Measurements from ENCODE around the gene SCN3B.

SCN3B gene

DNA sequence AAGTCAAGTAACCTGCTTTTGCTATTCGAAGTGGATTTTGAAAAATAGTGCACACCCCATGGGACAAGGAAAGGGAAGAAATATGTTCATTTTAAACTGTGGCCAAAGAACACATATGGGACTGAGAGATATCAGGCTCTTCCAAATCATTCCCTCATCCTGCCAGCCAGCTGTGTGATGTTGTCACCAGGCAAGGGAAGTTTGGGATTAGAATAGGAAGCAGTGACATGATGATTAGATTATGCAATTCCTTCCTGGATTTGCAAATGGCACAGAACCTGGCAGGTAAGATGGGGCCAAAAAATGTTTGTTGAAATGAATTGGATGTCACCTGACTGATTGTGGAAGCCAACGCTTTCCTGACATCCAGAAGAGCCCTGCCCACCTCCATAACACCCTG, 4.9 kb upstream of the SCN3B start:
- DNase-seq (ENCODE audit: low read depth in 2 of 2), result no peak

DNA sequence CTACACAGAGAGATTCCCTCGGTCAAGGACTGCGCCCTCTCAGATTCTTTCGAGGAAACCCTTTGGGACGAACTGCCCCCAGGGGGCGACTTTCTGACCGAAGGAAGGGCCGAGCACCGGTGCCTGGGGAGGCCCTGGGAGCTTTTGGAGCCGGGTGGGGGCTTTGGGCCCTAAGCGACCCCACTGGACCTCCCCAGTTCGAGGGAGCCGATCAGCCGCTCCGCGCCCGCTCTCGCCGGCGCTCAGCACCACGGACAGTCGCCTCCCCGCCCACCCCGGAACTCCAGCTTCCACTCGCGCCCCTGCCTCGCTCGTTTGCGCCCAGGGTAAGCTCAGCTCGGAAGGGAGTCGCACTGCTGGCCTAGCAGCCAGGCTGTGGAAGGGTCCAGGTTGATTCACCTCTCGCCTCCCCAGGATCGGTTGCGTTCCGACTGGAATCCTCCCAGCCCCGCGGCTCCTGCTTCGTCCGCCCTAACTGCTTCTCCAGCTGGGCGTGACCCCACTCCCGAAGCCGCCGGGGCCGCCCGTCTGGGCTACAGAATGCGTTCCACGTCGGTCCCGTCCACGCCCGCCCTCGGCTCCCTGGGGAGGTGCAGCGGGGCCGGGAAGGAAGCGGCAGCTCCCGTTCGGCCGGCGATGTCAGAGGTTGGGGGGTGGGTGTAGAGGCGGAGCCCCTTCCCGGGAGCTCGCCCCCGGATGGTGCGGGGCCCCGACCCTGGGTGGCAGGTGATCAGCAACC, 428 bp downstream of the SCN3B start:
- no peak for DNase-seq (ENCODE audit: low read depth in 2 of 2)

DNA sequence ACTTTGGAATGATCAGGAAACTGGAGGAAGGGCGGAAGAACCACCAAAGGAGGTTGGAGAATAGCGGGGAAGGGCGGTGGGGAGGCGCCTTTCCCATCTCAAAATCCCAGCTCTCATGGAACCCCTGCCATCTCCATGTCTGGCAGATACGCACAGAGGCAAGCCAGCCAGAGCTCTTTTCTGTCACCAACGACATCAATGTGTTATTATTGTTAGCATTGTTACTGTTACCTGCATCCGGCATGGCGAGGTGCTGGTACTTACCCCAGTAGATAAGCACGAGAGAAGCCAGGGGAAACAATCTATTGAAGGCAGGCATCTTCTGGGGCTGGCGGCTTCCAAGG, 969 bp downstream of the SCN3B start:
- no peak for DNase-seq (ENCODE audit: low read depth in 2 of 2)

DNA sequence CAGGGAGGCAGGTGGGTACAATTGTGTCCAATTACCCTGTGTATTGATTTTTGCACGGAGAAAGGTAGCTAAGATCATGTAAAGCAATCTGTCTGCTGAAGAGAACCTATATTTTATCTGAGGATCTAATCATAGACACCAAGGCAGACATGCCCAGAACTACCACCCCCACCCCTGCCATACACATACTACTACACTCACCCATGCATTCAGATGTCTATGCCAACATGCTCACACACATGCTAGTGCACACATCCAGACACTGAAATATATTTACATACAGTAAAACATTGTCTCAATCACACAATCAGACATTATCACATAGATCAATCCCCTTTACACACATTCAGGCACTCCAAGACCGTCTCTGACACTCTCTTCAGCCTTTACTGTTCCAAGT, 1.8 kb downstream of the SCN3B start:
- no peak for DNase-seq (ENCODE audit: low read depth in 2 of 2)

DNA sequence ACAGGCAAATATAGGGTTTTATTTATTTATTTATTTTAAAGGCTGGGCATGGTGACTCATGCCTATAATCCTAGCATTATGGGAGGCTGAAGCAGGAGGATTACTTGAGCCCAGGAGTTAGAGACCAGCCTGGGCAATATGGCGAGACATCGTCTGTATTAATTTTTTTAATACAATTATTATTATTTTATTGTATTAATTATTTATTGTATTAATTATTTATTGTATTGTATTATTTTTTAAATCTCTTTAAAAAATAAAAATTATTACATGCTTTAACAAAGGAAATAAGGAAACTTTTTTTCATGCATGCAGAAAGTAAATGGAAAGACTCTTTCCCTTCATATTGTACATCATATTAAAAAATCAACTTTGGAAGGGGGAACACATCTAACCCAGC, 3.5 kb downstream of the SCN3B start:
- no peak for DNase-seq (ENCODE audit: low read depth in 2 of 2)

DNA sequence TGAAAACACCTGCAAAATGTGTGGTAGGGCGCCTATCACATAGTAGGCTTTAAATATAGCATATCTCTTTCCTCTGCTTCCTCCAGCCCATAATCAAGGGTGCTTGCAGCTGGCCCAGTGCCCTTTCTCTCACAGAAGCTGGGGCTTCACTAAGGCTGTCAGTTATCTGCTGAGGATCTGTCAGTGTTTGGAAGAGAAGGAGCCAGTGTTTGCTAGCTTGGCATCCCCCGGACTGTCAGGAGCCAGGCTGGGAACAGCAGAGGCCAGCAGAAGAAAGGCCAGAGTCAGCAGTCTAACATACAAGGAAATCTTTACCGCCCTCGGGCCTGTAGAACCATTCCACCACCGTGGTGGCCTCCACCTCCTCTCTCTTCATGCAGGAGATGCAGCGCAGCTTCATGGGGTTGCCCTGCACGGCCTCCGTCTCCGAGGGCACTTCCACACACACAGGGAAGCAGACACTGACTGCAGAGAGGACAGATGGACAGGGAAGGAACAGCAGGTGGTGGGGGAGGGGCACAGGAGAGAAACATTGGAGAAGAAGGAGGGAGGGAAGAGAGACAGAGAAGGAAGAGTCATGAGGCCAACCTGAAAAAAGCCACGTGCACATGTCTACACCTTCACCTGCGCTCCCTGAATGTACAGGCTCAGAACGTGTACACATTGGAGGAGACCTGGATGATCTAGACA, 9.0 kb downstream of the SCN3B start:
- no peak for DNase-seq (ENCODE audit: low read depth in 2 of 2)

DNA sequence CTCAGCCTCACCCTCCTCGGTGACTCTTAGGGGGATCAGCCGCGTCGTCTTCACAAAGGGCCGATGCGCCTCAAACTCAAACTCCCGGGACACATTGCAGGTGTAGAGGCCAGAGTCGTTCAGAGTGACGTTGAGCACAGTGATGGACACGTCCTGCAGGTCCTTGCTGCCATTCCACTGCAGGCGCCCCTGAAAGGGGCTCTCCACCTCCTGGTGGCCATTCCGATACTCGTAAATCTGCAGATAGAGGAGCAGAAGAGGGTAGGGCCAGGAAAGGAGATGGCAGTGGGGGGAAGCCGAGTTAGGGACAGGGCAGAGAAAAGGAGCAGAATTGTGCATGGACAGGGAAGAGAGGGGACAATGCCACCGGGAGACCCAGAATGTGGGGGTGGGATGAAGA, 12.0 kb downstream of the SCN3B start:
- no peak for DNase-seq (ENCODE audit: low read depth in 2 of 2)

DNA sequence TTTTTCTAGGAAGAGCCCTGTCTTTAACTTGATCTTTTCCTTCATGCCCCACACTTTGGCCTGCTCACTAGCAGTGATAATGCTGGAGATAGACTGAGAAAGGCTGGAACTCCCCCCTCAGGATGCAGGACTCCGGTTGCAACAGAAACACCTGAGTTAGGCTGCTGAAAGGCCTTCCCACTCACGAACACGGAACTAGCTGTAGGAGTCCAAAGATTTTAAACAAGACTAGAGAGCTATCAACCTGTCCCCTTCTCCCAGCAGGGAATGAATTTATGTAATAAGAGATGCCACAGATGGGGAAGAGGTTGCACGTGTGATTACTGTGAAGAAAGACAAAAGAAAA, 13.0 kb downstream of the SCN3B start:
- no peak for DNase-seq (ENCODE audit: low read depth in 2 of 2)

DNA sequence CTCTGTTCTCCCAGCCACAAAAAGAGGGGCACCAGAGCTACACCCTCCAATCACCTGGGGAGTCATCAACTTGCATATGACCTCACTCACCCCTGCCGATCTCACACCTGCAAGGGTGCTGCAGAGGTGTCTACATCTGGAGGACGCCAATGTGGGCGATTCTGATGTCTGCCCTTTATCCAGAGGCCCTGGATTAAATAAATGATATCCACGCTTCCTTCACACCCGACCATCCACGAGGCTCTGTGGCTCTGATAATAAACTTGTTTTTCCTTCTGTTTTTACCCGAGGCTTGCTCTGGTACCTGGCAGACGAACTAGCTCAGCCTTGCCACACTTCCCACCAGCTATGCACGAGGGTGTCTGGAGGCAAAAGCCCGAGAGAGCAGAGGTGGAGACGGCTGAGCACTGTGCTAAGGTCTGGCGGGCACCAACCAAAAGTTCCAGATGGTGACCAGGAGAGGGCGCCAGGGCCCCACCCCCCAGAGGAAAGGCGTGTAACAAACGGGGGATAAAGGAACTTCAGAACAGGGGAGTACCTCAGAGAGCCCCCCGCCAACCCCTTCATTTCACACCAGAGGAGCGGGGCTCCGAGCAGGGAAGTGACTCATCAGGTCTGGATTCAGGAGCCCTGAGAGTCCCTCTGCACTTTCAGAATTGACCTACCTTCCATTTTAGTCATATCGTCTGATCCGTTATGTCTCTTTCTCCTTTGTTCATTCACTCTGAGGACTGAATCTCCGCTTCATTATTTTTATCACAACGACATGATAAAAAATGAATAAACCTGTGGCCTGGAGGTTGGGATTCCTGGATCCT, 13.5 kb downstream of the SCN3B start:
- no peak for DNase-seq (ENCODE audit: low read depth in 2 of 2)

DNA sequence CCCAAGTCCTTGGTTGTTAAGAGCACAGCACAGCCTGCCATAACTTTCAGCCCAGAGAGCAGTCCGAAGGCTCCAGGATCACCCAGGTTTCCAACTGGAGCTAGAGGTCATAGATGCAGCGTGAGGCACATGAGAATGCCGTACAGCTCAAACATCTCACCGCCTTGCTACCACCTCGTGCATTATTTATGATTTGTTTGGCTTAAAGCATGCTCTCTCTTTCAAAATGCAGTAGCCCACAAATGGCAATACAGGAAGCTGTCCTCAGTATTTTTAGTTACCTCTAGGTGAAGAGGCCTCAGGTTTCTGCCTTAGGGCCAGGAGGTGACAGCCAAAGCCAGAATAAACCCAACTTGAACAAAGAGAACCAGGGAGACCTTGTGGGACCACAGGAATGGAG, 14.4 kb downstream of the SCN3B start:
- DNase-seq (ENCODE audit: low read depth in 2 of 2), result no peak

DNA sequence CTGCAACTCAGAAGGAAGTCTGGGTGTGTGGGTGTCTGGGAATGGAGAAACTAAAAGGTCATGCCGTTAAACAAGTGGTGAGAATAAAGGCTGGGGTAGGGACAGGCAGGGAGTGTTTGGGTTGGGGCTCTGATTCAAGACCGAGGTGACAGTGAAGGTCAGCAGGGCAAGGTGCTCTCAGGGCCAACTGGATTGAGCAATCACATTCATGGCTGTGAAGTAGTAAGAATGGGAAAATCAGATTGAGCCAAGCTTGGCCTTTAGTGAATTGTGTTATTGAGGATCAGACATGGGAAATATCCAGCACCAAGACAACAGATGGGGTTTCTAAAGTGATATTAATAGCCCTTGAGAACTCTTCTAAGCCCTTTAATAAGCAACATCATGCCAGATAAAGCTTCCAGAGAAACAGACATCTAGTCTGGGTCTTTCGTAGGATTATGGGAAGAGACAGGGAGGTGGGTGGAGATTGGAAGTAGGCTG, 24.3 kb downstream of the SCN3B start:
- DNase-seq (ENCODE audit: low read depth in 2 of 2), result no peak

DNA sequence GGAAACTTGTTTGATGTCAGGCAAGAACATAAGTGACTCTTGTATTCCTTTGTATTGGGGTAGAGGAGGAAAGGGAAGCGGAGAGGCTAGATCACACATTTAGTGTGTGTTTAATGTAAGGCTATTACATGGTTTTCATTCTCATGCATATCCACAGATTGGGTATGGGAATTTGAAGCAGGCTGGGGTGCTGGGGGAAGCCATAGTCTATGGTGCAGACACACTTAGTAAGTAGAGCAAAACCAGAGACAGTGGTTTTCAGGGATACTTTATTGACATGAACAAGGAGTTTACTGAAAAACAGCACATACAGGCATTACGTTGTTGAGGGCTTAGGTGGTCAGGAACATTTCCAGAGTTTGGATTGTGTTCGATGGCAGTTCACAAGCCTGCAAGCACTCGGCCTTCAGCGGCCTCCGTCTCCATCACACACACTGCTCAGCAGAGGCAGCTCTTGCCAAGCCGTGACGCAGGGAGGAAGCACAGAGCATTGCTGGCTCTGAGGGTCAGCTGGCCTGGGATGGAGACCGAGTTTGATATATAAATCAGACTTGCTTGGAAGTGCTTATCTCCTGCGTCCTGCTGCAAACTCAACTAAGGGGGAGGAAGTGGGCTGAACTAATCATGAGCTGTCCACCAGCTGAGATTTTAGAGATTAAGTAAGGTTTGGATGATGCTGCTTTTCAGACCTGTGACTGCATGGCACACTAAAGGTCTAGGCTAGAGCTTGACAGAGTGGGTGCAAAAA, 25.3 kb downstream of the SCN3B start:
- no peak for DNase-seq (ENCODE audit: low read depth in 2 of 2)

DNA sequence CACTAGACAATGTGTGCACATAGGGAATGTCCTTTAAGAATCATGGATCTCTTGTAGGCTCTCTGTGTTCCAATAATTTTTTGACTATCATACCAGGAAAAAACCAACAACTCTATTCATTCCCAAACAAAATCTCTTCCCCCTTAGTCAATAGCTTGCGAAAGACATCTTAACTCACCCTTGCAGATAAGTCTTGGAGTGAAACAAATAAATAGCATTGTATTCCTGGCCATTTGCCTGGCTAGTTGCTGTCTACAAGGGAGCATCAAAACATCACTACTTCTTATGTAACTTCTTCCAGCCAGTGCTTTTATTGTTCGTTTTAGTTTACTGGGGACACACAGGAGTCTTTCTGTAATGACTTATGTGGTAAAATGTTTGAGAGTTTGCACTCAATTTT, 29.4 kb downstream of the SCN3B start:
- DNase-seq (ENCODE audit: low read depth in 2 of 2), result no peak

DNA sequence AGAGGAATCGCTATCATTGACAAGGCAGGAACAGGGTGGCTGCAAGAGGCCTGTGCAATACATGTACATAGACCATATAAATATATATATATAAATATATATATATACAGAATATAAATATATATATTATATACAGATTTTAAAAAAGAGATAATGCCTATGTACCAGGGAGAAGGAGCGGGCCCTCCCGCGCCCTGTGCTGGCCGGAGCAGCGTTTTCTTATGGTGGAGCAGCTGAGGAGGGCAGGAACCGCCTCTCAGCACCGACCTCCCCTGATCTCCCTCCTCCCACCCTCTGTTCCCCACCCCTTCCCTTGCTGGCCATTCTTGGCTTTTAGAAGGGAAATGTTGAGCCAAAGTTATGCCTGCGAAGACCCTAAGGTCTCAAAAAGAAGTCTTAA, 31.8 kb downstream of the SCN3B start:
- DNase-seq (ENCODE audit: low read depth in 2 of 2), result no peak

DNA sequence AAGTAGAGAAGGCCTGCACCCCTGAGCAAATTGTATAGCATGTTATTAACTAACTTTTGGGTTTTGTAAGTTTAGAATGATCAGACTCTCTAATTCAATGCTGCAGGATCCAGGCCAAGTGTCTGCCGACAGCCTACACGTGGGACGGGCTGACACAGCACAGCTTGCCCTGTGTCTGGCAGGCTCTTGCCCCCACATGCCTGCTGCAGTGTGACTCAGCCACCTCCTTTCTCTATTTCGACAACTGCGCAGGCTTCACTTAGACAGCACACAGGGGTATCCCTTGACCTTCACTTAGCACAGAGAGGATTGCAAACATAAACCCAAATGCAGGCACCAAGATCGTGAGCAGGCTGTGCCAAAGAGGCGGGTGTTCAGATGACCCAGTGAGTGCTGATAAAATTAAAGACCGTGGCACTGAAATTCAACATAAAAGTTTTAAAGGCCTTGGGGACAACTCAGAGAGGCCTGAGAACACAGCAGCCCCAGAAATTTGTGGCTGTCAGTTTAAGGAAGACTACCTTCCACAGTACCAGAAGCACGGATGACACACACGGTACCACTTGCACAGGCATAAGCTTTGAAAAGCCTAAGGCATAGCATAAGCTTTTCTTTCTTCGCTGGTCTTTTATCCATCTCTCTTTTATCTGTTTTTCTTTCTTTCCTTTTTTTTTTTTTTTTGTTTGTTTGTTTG, 37.8 kb downstream of the SCN3B start:
- DNase-seq (ENCODE audit: low read depth in 2 of 2), result no peak

DNA sequence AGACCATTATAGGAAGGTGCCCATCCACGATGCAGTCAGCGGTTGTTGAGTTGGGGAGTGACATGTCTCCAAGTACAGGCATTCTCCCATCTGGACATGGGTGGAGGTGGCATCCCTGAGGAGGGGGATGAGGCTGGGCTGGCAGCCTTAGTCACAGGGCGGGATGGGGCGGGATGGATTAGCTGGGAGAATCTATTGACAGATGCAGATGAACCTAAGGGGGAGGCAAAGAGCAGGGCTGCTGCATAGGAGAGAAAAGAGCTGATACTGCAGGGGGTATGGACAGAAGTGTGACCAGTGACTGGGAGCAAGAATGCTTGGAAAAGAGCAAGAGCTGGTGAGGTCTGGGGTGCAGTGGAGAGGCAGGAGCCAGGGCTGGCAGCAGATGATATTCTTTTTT, 42.7 kb downstream of the SCN3B start:
- no peak for DNase-seq (ENCODE audit: low read depth in 2 of 2)

DNA sequence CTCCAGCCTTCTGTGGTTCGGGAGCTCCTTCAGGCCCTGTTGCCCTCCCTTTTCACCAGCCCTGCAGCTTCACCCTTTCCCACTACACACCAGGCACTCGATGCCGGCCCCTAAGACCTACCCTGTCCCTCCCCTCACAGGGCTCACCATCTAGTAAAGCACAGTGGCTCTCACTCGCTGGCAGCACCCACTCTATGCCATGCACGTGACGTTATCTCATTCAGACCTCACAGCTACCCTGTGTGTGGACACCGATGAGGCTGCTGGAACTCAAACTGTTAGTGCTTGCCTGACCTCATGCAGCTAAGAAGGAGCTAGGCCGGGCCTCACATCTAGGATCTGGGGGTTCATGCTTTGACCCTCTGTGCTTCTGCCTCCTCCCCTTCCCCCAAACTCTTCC, 45.5 kb downstream of the SCN3B start:
- no peak for DNase-seq (ENCODE audit: low read depth in 2 of 2)

DNA sequence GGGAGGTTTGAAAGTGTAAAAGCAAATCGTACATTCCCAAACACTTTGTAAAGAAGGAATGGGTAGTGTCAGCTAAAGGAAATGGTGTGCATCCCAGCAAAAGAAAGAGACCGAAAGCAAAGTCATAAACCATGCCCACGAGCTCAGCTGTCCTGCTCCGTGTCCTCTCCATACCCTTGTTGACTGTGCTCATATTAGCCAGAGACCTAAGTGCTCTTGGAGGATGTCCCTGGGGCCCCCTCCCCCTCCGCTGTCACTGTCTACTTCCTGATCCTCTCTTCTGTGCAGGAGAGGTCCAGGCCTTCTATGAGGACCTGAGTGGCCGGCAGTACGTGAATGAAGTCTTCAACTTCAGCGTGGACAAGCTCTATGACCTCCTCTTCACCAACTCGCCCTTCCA, 46.1 kb downstream of the SCN3B start:
- no peak for DNase-seq (ENCODE audit: low read depth in 2 of 2)

DNA sequence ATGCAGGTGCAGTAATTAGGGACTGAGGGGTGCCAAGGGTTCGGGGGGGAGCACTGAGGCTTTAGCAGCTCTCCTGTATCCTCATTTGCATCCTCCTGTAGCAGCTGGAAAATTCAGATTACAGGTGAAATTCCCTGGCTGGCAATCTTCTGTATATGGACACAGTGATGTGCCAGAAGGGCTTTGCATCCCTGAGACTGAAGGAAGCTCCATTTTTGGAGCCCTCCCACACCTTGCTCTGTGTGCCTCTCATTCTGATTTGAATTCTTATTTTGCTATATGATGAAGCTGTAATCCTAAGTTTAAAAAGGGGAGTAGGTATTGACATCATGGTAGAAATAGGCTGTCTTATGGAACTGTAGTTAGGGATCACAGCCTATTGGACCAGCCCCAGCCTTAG, 46.6 kb downstream of the SCN3B start:
- no peak for DNase-seq (ENCODE audit: low read depth in 2 of 2)

DNA sequence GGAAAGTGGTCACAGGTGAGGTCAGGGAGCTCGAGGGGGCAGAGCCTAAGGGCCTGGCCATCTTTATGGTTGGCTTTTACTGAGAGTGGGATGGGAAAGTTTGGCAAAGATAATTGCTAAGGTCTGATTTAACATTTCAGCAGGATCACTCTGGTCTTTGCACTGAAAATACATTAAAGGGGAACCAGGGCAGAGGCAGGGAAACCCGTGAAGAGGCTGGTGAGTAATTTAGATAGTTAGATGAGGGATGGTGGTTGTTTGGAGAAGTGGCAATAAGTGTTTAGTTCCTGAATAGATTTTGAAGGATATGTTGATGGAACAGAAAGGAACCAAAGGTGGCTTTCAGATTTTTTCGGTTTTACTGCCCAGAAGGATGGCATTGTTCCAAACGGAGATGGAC, 50.8 kb downstream of the SCN3B start:
- DNase-seq (ENCODE audit: low read depth in 2 of 2), result no peak

DNA sequence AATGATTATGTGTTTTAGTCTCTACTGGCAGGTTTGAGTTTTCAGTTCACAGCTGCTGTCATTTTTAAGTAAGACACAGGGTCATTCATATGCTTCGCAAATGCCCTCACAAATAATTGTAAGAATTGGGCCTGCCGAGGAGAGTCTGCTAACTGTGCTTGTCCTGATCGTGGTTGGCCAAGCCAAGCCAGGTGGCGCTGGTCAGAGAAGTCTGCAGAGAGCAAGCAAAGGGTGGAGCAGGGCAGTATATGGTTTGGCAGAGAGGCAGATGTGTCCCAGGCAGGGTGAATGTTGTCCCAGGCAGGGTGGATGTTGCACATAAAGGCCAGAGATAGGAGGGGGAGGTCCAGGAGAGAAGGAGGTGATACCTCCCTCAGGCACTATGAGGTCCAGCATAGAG, 52.7 kb downstream of the SCN3B start:
- DNase-seq (ENCODE audit: low read depth in 2 of 2), result no peak

DNA sequence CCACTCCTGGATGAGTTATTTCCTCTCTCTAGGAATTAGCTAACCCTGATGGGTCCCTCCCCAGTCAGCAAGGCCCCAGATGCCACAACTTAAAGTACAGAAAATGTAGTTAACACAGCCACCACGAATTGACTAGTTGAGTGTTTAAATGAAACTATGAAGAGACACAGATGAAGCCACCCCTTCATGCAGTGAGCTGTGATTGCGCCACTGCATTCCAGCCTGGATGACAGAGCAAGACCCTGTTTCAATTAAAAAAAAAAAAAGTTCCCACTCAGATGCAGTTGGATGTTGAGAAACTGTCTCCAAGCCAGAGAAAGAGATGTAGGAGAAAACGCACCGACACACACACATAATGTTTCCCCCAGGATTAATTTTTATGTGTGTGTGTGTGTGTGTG, 53.3 kb downstream of the SCN3B start:
- no peak for DNase-seq (ENCODE audit: low read depth in 2 of 2)
